B cell (primary cell): ENCODE measurements around the gene PRUNE1. TPM values are rescaled to one million over a fixed set of nuclear protein-coding genes. Genes with fewer than 3 reads are reported as not detected.

Experiments used
- ATAC-seq: fragments of 200-7000 bp; cut with Tn5 transposase; one replicate; pipeline ENCODE4 v1.10.0; 2021; ENCODE audit warnings: low read depth, mild to moderate bottlenecking, moderate number of reproducible peaks, moderate library complexity
- CTCF ChIA-PET: fragments of 350-600 bp; sonication (Branson Sonifier 250); formaldehyde crosslinking; loops from one replicate; lab custom pipeline; 2021; ENCODE audit warnings: antibody characterized with exemption, inconsistent platforms; lab: Charles Lee
- POLR2A ChIA-PET: fragments of 350-600 bp; sonication (Branson Sonifier 250); formaldehyde crosslinking; loops from one replicate; lab custom pipeline; 2021; ENCODE audit warnings: antibody characterized with exemption; lab: Charles Lee
- DNase-seq: peaks from one replicate; pipeline ENCODE4 v3.0.0; 2013
- H2AFZ ChIP-seq: 2 replicates; pipeline ENCODE4 v1.6.1; 2012; ENCODE audit warnings: mild to moderate bottlenecking, low read depth, low read length; ENCODE audit not compliant: insufficient read depth, poor library complexity, severe bottlenecking
- H3K27ac ChIP-seq, 2 donors: 1 replicate in 1 of 2; 2 replicates in 1 of 2; pipeline ENCODE4 v1.5.1; 2012 to 2013; ENCODE audit warnings: low read length in 2 of 2, mild to moderate bottlenecking in 2 of 2, moderate library complexity in 1 of 2
- H3K27me3 ChIP-seq, 4 experiments: fragments of 200-600 bp in 1 of 4; sonication (generic) in 1 of 4; replicated peaks in 1 of 4; 1 replicate in 2 of 4; 2 replicates in 2 of 4; pipeline versions ENCODE4 v1.6.1 to v1.7.0; 2013 to 2016; ENCODE audit warnings: low read length in 3 of 4, mild to moderate bottlenecking in 2 of 4, mixed read lengths in 1 of 4, moderate library complexity in 1 of 4; ENCODE audit not compliant: insufficient read depth in 4 of 4, control insufficient read depth in 3 of 4; ENCODE audit errors: control extremely low read depth in 1 of 4
- H3K36me3 ChIP-seq, 2 experiments: replicated peaks in 1 of 2; 1 replicate in 1 of 2; 2 replicates in 1 of 2; pipeline versions ENCODE4 v1.6.1 to v1.7.1; 2013; ENCODE audit warnings: low read length in 1 of 2; ENCODE audit not compliant: insufficient read depth in 2 of 2, control insufficient read depth in 1 of 2; ENCODE audit errors: control extremely low read depth in 1 of 2, extremely low read depth in 1 of 2
- H3K4me1 ChIP-seq, 2 donors: fragments of 200-600 bp in 1 of 2; sonication (generic) in 1 of 2; 1 replicate in 1 of 2; 2 replicates in 1 of 2; pipeline versions ENCODE4 v1.5.1 to v1.6.1; 2013 to 2017; ENCODE audit warnings: low read length in 2 of 2; ENCODE audit not compliant: control insufficient read depth in 2 of 2, insufficient read depth in 2 of 2
- H3K4me2 ChIP-seq: replicated peaks from 2 replicates; pipeline ENCODE3; 2012; ENCODE audit warnings: mild to moderate bottlenecking, low read depth, low read length; ENCODE audit not compliant: poor library complexity, severe bottlenecking
- H3K4me3 ChIP-seq, 5 experiments: fragments of 200-600 bp in 1 of 5; sonication (generic) in 1 of 5; 1 replicate in 3 of 5; 2 replicates in 2 of 5; pipeline versions ENCODE4 v1.5.1 to v1.7.0; 2011 to 2016; ENCODE audit warnings: low read length in 4 of 5, mild to moderate bottlenecking in 4 of 5, low read depth in 2 of 5, control low read depth in 1 of 5, moderate library complexity in 1 of 5; ENCODE audit not compliant: insufficient read depth in 1 of 5; ENCODE audit errors: control extremely low read depth in 1 of 5, extremely low read depth in 1 of 5
- H3K79me2 ChIP-seq: fragments of 200-600 bp; sonication (generic); one replicate; pipeline ENCODE4 v1.6.0; 2016; ENCODE audit warnings: low read length; ENCODE audit not compliant: control insufficient read depth, insufficient read depth
- H3K9ac ChIP-seq: fragments of 200-600 bp; sonication (generic); 2 replicates; pipeline ENCODE4 v1.6.1; 2017; ENCODE audit warnings: mild to moderate bottlenecking, low read length, moderate library complexity
- H3K9me3 ChIP-seq, 3 donors: one replicate each; pipeline versions ENCODE4 v1.6.1 to v1.7.1; 2013; ENCODE audit warnings: low read length in 2 of 3; ENCODE audit not compliant: control insufficient read depth in 2 of 3, insufficient read depth in 1 of 3; ENCODE audit errors: control extremely low read depth in 1 of 3
- H4K20me1 ChIP-seq: 2 replicates; pipeline ENCODE4 v1.6.0; 2012; ENCODE audit warnings: mild to moderate bottlenecking, low read length; ENCODE audit not compliant: insufficient read depth, control insufficient read depth, poor library complexity, severe bottlenecking
- H3K27ac Mint-ChIP-seq: one replicate; pipeline ENCODE4 v1.8.0; 2021; ENCODE audit warnings: mixed read lengths
- H3K27me3 Mint-ChIP-seq: one replicate; pipeline ENCODE4 v1.8.0; 2021; ENCODE audit warnings: mixed read lengths
- H3K4me1 Mint-ChIP-seq: one replicate; pipeline ENCODE4 v1.8.0; 2021; ENCODE audit warnings: mixed read lengths
- H3K4me3 Mint-ChIP-seq: one replicate; pipeline ENCODE4 v1.8.0; 2021; ENCODE audit warnings: mixed read lengths
- H3K9me3 Mint-ChIP-seq: one replicate; pipeline ENCODE4 v1.8.0; 2022; ENCODE audit warnings: mixed read lengths; ENCODE audit not compliant: insufficient read depth
- CTCF ChIP-seq: fragments of 200-600 bp; IDR thresholded peaks from one replicate; pipeline ENCODE4 v1.8.0; 2022; ENCODE audit warnings: antibody characterized with exemption, mild to moderate bottlenecking
- EZH2 ChIP-seq: IDR thresholded peaks from 2 replicates; pipeline ENCODE4 v1.6.1; 2012; ENCODE audit warnings: borderline replicate concordance, low read depth, mild to moderate bottlenecking, moderate library complexity, low read length; ENCODE audit not compliant: insufficient read depth, poor library complexity, severe bottlenecking
- WGBS: methylation state at CpG from one replicate; pipeline ENCODE4 v1.1.5; 2013; ENCODE audit warnings: missing lambda C conversion rate; ENCODE audit not compliant: insufficient coverage; 5-methylcytosine and 5-hydroxymethylcytosine counted together
- intact Hi-C: fragments of 100-400 bp; cut with micrococcal nuclease; formaldehyde crosslinking; loops from one replicate; pipeline ENCODE4 v1.10.0; 2022
- polyA plus RNA-seq: library from polyadenylated mRNA; depleted of rRNA; stranded (reverse); fragments of >200 nt; gene quantifications from 2 replicates; pipeline ENCODE4 v1.2.3, GENCODE V29; 2012
- total RNA-seq, 2 donors: library from RNA; stranded (reverse); fragments of 120-200 nt in 1 of 2; gene quantifications; 1 replicate in 1 of 2; 2 replicates in 1 of 2; pipeline versions ENCODE4 v1.2.3 to v1.2.4, GENCODE V29; 2013 to 2022

PRUNE1 gene
- total and polyA plus RNA-seq, 2 donors (not counting 1 experiment from before 2014, with no cell fraction given): 15.9 to 21.3 TPM

GRCh38 chr1:151070474-151071276 is 62.4 kb downstream of the PRUNE1 start, which contains the start of gene GABPB2:
Gene GABPB2, plus strand, starts transcription at chr1:151070761. Its CDS starts 17,429 bp downstream, at chr1:151088190.
- POLR2A ChIA-PET: interaction anchor here (0.6 to 3.0 kb wide), 11 partner anchors 11 to 211 kb away, joined by 3 to 36 read pairs (median 5); partner anchors contain the start of genes C1orf56, CDC42SE1, MLLT11 and PIP5K1A
- Mint-ChIP-seq H3K27ac (peak within 1 kb of the TSS; percentile 100), H3K27me3 (no peaks in the 10 kb centered on the region), H3K4me1 (peaks cover 17% of the 10 kb centered on the region), H3K4me3 (peak within 1 kb of the TSS; percentile 97), H3K9me3 (no peaks in the 10 kb centered on the region)
- peak; percentile 89 for ATAC-seq
- Histone ChIP-seq H3K79me2 (peaks cover 26% of the 10 kb centered on the region), H3K36me3 (peaks cover 0 to 4% of the 10 kb centered on the region in 2 experiments), H3K9me3 (no peaks in the 10 kb centered on the region), H3K27ac (peak within 1 kb of the TSS; percentile 93 to 96), H3K4me2 (peak within 1 kb of the TSS; percentile 87), H3K9ac (peak within 1 kb of the TSS; percentile 94), H3K4me3 (peak within 1 kb of the TSS; percentile 88 to 99 (median 98)), H2AFZ (peak within 1 kb of the TSS; percentile 95), H4K20me1 (no peaks in the 10 kb centered on the region), H3K27me3 (no peaks in the 10 kb centered on the region), H3K4me1 (peaks cover 13 to 18% of the 10 kb centered on the region in 2 donors)
- CTCF ChIA-PET: interaction anchor here (0.6 to 5.9 kb wide), 19 partner anchors 12 to 970 kb away, joined by 3 to 82 read pairs (median 4); partner anchors contain the start of genes C1orf56, CDC42SE1, MINDY1 and MLLT11
- DNase-seq: peak; percentile 94
- under 1% methylated on average over 41 of the region's 50 CpGs for WGBS
- TF ChIP-seq EZH2 (no peak), CTCF (peak; percentile 93)
- intact Hi-C loops: loop anchor here (1.0 to 5.0 kb wide), 8 partner anchors 11 to 182 kb away; partner anchors contain the start of genes CDC42SE1, PRUNE1, PSMD4 and SEMA6C
